GM21717 (cell line): Measurements from ENCODE around the gene DNPH1.

Source experiments
- ATAC-seq: cut with Tn5 transposase; IDR thresholded peaks from one replicate; pipeline ENCODE4 v1.9.1; 2021; ENCODE audit warnings: mild to moderate bottlenecking, moderate library complexity; ENCODE audit not compliant: unreplicated experiment

DNPH1 gene, protein sequence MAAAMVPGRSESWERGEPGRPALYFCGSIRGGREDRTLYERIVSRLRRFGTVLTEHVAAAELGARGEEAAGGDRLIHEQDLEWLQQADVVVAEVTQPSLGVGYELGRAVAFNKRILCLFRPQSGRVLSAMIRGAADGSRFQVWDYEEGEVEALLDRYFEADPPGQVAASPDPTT

DNA sequence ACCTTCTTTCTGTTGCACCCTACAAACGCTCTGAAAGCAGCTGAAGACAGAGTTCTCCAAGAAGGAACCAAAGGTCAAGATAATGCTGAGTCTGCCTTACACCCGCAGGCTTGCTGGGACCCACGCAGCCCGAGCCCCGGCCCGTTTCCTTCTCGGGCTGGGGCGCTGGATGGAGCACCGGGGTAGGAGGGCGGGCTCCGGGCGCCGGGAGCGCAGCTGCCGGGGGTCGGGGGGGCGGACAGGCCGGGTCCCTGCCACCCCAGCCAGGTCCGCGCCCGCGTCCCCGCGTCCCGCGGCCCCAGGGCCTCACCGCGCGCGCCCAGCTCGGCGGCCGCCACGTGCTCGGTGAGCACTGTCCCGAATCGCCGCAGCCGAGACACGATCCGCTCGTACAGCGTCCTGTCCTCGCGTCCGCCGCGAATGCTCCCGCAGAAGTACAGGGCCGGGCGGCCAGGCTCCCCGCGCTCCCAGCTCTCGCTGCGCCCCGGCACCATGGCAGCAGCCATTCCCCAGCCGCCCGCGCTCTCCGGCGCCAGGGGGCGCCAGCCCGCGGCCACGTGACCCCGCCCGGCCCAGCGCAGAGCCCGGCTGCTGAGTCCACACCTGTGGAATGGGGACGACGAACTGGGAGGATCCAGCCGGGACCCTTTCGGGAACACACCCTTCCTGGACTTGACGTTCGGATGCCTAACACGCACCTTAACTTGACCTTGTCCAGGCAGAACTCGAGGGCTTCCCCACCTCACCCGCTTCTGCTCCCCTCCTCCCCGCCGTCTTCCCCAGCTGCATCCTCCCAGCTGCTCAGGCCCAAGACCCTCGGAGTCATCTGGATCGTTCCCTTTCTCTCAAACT, at the start of gene DNPH1:
DNPH1 (minus strand) TSS at position 531 of the 852 bp plus-strand sequence; CDS start at position 506, 25 bp downstream.
- no peak for ATAC-seq

DNA sequence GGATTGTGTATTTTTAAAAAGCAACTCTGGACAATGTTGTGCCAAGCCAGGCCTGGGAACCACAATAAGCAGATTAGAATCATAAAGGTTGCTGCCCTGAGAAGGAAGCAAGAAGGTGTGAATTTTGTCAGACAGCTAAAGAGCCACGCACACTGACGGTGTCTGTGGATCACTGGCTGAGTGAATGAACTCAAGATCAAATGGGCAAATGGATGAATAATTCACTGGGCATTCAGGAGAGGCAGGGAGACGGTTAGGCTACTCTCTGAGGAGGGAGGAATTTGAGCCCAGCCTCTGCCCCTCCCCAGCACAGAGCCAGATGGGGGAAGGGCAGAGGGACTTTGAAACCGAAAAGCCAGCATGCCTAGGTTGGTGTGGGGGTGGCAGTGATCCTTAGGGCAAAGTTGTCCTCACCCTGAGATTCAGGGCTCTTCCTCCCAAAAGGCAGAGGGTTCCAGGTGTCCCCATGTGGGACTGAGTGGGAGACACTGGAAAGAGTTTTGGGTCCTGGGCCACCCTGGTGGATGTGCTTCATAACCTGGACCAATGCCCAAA, 49.3 kb upstream of the DNPH1 start:
- ATAC-seq: no peak

DNA sequence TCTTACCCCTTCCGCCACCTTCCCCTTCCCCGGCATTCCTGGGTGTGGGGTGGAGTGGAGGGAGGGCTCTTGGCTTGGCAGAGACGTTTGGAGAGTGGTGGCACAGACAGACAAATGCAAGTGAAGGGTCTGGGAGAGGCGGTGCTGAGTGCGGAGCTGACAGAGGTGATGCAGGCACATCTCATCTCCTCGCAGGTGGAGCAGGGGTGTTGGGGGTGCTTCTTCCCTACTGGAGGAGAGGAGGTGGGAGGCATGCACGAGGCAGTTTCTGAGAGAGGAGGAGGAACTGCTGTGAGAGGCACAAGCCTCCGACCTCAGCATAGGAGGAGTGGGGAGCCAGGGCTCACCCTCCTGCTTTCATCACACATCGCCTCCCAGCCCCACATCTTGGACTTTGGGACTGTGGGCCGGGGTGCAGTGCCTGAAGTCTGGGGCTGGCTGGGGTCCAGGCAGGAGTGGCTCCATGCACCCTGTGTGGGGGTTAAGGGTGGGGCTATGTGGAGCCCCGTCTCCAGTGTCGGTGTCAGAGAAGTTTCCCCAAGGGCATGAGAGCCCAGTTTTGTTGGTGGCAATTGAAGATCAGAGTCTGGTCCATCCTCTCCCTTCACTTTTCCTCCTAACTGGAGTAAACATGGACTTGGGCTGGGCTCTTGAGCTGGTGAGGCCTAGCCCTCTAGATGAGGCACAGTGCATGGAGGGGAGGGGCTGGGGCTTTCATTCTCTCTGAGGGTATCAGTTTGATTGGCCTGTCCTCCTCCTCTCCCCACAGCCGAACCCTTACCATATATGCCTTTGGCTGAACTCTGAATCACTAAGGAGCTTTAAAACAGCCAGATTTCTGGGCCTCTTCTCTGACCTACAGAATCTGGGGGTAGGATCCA, 48.6 kb upstream of the DNPH1 start:
- no peak for ATAC-seq

DNA sequence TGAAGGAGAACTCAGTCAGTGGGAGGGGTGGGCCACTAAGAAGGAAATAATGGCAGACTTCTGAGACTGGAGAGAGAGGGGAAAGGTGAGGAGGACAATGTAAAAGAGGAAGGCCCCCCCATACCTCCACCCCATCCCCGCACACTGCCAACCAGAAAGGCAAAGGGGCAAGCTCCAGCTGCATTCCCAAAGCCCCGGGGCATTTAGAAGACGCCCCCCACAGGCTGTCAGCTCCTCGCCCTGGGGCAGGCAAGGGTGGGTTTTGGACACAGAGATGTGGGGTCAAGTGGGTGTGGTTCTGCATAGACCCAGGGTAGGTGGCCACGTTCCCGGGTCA, 48.0 kb upstream of the DNPH1 start:
- ATAC-seq: no peak

DNA sequence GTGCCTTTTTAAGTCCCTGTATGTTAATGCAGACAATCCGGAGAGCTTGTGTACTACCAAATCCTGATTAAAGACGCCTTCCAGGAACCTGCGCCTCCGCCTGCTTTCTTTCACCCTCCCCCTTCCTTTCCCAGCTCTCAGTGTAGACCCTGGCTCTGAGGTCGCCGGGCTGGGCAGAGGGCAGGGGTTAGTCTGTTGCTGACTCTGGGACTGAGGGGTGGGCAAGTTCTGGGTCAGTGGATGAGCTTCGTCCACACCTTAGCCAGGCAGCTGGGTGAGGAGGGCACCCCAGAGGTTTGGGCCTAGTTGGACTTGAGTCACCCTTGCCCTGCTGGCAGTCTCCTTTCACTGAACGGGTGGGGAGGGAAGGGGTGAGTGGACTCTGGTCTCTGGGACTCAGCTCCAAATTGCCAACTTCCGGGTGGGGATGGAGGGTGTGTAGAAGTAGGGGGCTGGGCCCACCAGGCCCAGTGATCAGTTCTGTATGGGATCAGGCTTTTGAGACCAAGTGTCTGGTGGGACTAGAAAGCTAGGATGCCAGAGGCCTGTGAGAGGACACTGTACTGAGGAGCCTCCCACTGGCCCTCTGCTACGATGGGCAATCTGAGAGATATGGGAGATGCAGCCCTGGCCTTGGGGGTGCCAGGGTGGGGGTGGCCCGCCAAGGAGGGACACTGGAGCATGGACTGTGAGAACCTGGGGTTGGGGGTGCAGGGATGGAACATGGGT, 47.5 kb upstream of the DNPH1 start:
- ATAC-seq: no peak

DNA sequence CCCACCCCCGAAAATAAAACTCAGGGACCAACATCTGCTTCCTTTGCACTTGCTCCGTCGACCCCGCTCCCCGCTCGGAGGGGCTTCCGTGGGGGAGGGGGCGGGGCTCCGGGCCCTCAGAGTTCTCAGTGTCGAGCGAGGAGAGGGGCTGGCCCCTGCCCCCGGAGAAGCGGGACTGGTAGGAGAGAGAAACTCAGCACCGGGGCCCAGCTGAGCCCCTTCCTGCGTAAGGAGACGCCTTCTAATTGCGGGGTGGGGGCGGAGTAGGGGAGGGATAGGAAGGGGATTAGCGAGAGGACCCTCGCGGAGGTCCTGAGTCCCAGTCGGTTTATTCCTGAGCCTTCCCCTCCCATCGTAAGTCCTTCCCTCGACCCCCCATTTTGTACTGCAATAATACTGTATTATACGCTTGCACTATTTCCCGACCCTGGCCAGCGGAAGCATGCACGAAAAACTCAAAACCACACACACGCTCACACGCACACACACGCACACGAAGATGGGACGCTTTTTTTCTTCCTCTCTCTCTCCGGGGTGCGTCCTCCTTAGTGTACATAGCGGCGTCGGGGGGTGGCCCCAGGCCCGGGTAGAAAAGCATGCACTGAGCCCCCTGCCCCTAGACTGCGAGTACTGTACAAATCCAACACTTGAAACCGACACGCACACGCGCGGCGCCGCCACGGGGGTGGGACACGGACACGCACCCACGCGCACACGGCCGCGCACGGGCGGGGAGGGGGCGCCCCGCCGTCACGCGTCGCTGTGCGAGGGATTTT, 46.7 kb upstream of the DNPH1 start:
- ATAC-seq: no peak

DNA sequence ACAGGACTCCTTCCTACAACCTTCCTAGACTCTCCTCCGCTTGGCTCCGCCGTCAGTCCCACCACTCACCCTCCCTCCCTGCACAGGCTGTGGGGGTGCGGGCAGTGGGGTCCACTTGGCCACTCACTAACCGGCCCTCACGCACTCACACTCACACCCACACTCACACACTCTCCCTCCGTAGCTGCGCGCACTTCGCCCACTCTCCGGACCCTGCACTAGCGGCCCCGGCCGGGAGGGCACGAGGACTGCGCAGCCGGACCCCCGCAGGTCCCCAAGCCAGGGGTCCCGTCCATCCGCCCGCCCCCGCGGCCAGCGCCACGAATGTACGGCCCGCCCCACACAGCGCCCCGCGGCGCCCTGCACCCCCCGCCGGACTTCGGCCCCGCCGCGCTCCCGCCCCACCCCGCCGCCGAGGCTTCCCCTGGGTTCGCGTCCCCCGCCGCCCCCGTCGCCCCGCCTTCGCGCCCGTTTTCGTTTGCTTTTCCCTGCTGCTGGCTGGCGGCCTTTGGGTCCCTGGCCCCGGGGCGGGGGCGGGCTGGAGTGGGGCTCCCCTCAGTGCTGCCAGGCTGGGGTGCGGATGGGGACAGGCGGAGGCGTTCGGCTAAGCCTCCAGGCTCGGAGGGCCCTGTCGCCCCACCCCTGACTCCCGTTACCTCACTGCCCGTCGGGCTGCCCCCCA, 45.8 kb upstream of the DNPH1 start:
- ATAC-seq: no peak

DNA sequence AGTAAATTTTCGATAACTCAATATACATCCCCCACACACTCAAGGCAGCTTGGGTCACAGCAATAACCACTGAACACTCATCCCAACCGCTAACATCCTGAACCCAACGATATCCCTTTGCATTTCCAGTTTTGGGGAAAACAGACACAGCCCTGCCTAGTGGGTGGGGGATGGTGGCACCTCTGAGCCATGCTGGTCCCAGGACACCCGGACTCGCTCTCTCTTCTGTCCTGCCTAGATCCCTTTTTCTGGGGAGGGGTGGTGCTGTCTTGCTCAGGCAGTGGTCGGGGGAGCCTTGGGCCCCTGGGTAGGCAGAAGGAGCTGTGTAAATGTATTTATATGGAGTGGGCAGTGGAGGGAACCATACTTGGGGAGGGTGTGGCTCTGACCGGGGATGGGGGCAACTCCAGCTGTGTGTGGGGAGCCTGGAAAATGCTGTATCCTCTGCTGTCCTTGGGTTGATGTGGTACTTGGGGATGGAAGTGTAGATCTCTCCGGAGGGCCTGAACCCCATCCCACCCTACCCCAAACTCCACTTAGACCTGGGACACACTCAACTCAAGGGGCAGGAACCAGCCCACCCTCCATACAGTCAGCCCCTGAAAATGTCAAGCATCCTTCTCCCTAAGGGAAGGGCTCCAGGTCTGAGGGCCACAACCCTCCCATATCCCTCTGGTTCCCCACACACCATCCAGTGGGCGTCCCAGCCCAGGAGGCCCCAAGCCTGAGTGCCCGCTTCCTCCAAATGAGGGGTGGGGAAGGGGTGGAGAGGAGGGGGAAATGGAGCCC, 45.0 kb upstream of the DNPH1 start:
- no peak for ATAC-seq

DNA sequence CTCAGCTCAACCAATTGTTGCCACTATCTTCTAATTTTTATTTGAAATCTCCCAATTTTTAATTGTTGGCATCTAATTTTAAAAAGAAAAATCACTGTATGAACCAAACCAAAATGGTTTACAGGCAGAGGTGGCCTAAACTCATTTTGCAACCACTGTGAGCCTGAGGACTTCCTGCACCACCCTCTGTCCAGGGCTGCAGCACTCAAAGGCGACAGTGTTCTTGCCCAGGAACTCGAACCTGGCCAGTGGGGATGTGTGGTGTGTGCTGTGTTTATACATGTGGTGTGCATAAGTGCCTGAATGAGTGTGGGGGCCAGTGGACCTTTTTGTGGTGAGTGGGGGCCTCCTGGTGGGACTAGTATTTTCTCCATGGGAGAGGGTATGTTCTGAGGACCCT, 44.4 kb upstream of the DNPH1 start:
- no peak for ATAC-seq

DNA sequence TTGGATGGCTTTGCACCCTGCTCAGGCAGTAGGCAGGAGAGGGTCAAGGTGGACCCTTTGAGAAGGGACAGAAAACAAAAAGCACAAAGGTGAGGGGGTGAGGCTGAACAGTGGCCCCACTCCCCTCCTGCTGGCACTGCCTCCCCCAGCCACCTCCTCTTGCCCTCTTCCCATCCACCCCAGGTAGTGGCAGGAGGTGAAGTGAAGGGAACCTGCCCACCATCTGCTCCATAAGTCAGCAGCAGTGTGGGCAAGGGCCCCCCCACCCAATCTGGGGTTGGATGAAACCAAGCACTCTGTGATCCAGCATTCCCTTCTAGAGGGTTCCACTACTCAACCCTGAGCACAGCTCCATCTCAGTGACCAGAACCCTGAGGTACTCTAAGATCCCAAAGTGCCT, 42.7 kb upstream of the DNPH1 start:
- no peak for ATAC-seq

DNA sequence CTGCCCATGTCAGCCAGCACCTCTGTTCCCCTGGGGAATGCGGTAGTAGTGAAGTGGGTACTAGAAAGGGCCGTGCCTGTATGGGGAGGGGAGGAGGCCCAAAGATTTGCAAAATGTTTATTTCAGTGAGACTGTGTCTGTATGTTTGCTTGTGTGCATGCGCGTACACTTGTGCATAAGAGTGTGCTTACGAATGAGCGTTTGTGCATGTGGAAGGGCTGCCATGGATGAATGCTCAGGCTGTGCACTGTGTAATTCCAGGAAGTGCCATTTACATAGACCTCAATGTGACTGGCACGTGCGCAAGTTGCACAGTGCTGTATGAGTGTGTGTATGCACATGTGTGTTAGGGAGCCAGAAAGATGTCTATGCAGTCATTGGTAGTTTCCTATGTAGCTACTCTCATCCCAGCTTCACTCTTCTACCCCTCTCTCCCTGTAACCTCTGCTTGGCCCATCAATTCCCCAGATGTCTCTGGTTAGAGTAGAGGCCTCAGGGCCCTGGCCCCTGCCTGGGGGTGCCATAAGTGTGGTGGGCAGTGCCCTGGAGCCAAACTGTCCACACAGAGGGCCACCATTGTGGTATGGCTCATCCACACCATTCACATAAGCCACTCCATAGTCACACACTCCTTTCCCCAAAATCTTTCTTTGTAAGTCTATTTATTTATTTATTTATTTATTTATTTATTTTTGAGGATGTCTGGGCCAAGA, 42.0 kb upstream of the DNPH1 start:
- no peak for ATAC-seq

DNA sequence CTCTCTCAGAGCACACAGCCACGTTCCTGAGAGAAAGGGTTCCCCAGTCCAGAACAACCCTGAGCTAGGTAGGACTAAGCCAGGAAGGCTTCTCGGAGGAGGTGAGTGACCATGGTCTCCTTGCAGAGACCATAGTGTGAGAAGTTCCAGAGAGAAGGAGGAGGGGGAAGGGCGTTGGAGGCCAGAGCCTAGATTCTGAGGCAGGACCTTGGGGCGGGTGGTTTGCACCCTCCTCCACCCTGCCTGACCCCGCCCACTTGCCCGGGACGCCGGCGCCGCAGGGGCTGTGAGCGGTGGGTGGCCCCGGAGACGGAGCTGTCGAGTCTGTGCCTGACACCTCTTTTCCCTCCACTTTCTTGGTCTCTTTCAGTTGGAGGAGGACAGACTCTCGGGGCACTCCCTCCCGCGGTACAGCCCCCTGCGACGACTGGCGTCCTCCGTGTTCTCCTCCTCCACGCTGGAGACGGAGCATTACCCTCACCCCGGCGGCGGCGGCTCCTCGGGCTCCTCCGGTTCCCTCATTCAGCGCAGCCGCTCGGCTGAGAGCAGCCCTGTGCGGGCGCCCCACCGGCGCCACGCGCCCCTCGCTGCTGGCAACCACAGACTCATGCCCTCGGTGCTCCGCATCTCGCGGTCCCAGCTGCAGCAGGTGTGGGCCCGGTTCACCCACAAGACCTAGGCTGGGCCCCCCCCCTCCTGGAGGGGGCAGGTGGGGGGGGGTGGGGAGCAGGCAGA, 40.2 kb upstream of the DNPH1 start:
- ATAC-seq: no peak

DNA sequence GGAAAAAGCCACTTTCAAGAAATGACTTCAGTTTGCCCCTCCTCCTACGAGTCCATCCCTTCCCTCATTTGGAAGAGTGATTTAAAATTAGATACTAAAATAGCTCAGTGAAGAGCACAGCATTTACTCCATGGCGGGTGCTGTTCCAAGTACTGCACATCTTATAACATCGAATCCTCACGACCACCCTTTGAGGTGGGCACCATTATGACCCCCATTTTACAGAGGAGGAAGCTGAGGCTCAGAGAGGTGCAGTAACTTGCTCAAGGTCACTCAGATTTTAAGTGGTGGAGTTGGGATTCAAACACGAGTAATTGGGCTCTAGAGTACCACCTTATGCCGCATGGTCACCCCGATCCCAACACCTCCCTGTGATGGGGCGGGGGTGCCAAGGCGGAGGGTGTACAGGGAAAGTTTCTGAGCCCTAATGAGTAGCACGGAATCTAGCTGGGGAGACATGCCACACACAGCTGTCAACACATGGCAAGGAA, 39.5 kb upstream of the DNPH1 start:
- no peak for ATAC-seq

DNA sequence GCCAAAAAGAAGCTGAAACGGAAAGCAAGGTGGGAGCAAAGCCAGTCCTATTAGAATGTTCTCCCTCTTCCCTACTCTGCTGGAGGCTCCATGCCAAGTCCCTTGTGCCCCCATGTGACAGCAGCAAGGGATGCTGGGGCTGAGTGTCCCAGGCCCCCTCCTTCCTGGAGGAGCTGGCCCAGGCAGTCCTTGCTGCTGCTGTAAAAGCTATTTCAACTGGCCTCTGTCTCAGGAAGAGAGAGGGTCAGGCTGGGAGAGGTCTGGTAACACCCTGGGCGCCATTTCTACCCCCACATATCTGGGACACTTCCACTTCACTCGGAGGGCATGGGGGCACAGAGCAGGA, 39.0 kb upstream of the DNPH1 start:
- ATAC-seq: no peak

DNA sequence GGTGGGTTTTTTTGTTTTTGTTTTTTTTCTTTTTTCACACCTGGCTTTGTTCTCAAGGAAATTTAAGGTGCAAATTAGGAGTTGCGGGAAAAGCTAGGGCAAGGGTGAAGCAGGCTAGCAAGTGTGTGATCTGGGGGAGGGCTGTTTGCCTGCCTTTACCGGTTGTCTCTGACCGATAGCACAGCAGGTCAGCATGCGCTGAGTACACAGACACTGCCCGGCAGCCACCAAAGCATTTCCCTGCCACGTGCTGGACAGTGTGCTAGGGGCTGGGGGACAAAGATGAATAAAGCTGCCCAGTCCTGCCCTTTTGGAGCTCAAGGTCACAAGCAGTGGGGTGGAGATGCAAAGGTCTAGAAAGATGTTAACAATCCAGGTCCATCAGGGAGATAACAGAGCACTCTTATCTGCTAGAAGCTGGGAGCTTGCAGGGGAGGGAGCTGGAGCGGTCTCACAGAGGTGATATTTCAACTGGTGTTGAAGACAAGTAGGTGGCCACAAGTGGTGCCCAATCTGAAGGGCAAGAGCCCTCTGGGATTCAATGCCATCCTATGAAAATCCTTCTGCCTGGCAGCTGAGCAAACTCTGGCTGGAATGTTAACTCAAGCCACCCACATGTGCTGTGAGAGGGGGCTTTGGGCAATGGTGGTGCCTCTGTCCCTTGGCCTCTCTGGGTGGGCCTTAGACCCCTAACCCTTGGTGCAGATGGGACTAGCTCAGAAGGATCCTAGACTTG, 38.5 kb upstream of the DNPH1 start:
- no peak for ATAC-seq

DNA sequence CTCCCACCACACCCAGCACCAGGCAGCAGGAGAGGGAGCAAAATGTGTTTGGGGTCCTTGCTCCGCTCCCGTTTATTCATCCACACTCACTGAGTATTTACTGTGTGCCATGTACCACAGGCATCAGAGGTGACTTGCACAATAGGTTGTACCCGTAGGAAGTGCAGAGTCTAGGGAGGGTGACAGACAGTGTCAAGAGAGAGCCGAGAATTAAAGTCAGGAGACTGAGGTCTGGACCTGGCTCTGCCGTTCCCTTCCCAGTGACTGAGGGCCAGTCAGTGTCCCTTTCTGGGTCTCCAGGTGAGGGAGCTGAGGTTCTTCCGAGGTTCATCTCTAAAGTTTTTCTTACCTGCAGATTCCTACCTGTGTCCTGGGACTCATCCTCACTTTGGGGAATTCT, 36.3 kb upstream of the DNPH1 start:
- ATAC-seq: no peak
